Smooth muscle cell (in vitro differentiated cells): ENCODE results near the gene DDX23. TPM values are rescaled to one million over a fixed set of nuclear protein-coding genes. Genes with fewer than 3 reads are reported as not detected.

ENCODE experiments used
- DNase-seq: peaks from one replicate; lab custom pipeline; 2025; ENCODE audit not compliant: unreplicated experiment; lab: John Stamatoyannopoulos, UW
- H2AFZ ChIP-seq: fragments of 200-600 bp; sonication (generic); 2 replicates; pipeline ENCODE4 v1.6.0; 2016; ENCODE audit warnings: antibody characterized with exemption, low read depth, mild to moderate bottlenecking
- H3F3A ChIP-seq: fragments of 200-600 bp; sonication (generic); 2 replicates; pipeline ENCODE4 v1.6.0; 2017; ENCODE audit warnings: antibody characterized with exemption, low read depth
- H3K27ac ChIP-seq: fragments of 200-600 bp; sonication (generic); 2 replicates; pipeline ENCODE4 v1.5.1; 2016; ENCODE audit warnings: low read depth, mild to moderate bottlenecking
- H3K27me3 ChIP-seq: fragments of 200-600 bp; sonication (generic); 2 replicates; pipeline ENCODE4 v1.6.1; 2016; ENCODE audit warnings: low read depth, mild to moderate bottlenecking
- H3K36me3 ChIP-seq: fragments of 200-600 bp; sonication (generic); 2 replicates; pipeline ENCODE4 v1.5.1; 2016; ENCODE audit warnings: low read depth
- H3K4me1 ChIP-seq: fragments of 200-600 bp; sonication (generic); 2 replicates; pipeline ENCODE4 v1.5.1; 2016; ENCODE audit warnings: low read depth
- H3K4me2 ChIP-seq: fragments of 200-600 bp; sonication (generic); 2 replicates; pipeline ENCODE4 v1.6.0; 2016; ENCODE audit warnings: mild to moderate bottlenecking
- H3K4me3 ChIP-seq: fragments of 200-600 bp; sonication (generic); 2 replicates; pipeline ENCODE4 v1.5.1; 2016; ENCODE audit warnings: mild to moderate bottlenecking
- H3K79me2 ChIP-seq: fragments of 200-600 bp; sonication (generic); 2 replicates; pipeline ENCODE4 v1.6.0; 2016; ENCODE audit warnings: low read depth, mild to moderate bottlenecking
- H3K9ac ChIP-seq: fragments of 200-600 bp; sonication (generic); 2 replicates; pipeline ENCODE4 v1.6.0; 2016; ENCODE audit warnings: low read depth
- H3K9me3 ChIP-seq: fragments of 200-600 bp; sonication (generic); replicated peaks from 2 replicates; pipeline ENCODE4 v1.5.1; 2016; ENCODE audit warnings: low read depth
- H4K20me1 ChIP-seq: fragments of 200-600 bp; sonication (generic); 2 replicates; pipeline ENCODE4 v1.6.0; 2016; ENCODE audit warnings: low read depth
- WGBS: methylation state at CpG from one replicate; pipeline ENCODE4 v1.1.7; 2016; ENCODE audit warnings: low lambda C conversion rate; 5-methylcytosine and 5-hydroxymethylcytosine counted together
- polyA plus RNA-seq: library from polyadenylated mRNA; unstranded; fragments of >200 nt; fragmentation: Nextera tagmentation; extraction: Ambion mirVana; gene quantifications from 2 replicates; pipeline ENCODE4 v1.2.1, GENCODE V29; 2016
- total RNA-seq: library from RNA; depleted of rRNA; stranded (reverse); fragments of >200 nt; gene quantifications from 2 replicates; pipeline ENCODE4 v1.2.3, GENCODE V29; 2014
- TF ChIP-seq, protein P1 (sequence below): fragments of 200-600 bp; sonication (generic); IDR thresholded peaks from 2 replicates; pipeline ENCODE4 v1.5.1; 2017; ENCODE audit warnings: borderline replicate concordance, mild to moderate bottlenecking, antibody characterized with exemption; ENCODE audit not compliant: insufficient read depth, poor library complexity, severe bottlenecking

DDX23 gene
- total and polyA plus RNA-seq, 2 experiments from 2014 or later = 41.6 to 51.7 TPM

DNA sequence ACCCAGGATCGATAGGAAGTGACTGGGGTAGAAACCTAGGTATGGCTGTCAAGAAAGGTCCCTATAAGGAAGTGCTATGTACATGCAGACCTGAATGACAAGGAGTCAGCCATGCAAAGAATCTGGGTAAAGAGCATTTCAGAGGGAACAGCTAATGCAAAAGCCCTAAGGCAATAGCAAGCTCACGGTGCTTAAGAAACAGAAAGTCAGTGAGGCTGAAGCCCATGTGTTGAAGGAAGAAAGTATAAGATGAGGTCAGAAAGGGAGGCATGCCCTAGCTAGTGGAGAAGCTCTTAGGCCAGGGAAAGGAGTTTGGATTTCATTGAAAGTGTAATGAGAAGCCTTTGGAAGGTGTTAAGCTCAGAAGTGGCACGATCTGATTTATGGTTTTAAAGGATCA, 57.1 kb downstream of the DDX23 start:
- WGBS = 40% methylated on average over 3 of the region's 3 CpGs
- no peak overlapping the region for H3K4me2 ChIP-seq

DNA sequence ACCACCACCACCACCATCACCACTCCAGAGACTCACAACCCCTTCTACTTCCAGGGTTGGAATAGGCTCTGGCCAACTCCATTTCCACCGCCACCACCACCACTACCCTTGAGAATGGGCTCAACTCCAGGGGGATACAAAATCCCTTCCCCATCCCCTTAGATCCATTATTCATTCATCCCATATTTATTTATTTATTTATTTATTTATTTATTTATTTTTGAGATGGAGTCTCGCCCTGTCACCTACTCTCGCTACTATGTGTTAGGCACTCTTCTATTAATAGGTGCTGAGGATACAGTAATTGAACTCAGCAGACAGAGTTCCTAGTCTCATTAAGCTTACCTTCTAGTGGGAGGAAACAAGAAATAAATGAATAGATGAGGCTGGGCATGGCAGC, 58.3 kb downstream of the DDX23 start:
- no peak overlapping the region for H3K4me3 ChIP-seq
- H3K27me3 ChIP-seq = no peaks in the 10 kb centered on the region

More for the DNA sequence above, 57.1 kb downstream of the DDX23 start:
- TF ChIP-seq, protein P1, sequence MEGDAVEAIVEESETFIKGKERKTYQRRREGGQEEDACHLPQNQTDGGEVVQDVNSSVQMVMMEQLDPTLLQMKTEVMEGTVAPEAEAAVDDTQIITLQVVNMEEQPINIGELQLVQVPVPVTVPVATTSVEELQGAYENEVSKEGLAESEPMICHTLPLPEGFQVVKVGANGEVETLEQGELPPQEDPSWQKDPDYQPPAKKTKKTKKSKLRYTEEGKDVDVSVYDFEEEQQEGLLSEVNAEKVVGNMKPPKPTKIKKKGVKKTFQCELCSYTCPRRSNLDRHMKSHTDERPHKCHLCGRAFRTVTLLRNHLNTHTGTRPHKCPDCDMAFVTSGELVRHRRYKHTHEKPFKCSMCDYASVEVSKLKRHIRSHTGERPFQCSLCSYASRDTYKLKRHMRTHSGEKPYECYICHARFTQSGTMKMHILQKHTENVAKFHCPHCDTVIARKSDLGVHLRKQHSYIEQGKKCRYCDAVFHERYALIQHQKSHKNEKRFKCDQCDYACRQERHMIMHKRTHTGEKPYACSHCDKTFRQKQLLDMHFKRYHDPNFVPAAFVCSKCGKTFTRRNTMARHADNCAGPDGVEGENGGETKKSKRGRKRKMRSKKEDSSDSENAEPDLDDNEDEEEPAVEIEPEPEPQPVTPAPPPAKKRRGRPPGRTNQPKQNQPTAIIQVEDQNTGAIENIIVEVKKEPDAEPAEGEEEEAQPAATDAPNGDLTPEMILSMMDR = no peak
- H3K9me3 ChIP-seq = no peaks in the 10 kb centered on the region
- H3K36me3 ChIP-seq = no peaks in the 10 kb centered on the region
- H3K4me1 ChIP-seq = peaks cover 4% of the 10 kb centered on the region
- H4K20me1 ChIP-seq = no peaks in the 10 kb centered on the region
- no peak overlapping the region for H2AFZ ChIP-seq
- H3K9ac ChIP-seq = no peak overlapping the region
- H3F3A ChIP-seq = no peaks in the 10 kb centered on the region
- H3K27ac ChIP-seq = no peak overlapping the region
- no peak for DNase-seq
- H3K27me3 ChIP-seq = no peaks in the 10 kb centered on the region
- H3K4me3 ChIP-seq = no peak overlapping the region
- no peaks in the 10 kb centered on the region for H3K79me2 ChIP-seq

DNA sequence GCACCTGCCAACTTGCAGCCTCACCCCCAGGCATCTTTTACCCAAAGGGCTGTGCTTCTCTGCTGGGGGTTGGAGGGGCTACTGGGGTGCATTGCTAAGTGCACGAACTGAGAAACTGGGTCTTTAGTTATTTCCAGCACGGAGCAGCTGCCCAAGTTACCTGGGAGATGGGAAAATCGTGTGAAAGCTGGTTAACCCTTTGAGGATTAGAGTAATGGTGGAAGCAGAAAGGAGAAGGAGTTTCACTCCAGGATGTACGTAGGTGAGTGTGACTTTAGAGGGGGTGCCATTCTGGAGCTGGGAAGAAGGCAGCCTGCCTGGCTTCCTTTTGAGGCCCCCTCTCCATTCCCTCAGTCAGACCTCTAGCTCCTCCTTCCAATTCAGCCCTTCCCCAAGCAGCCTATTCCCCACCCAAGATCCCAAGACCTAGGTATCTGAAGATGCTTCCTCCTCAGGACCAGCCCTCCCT, 62.1 kb downstream of the DDX23 start:
- H3K36me3 ChIP-seq = no peaks in the 10 kb centered on the region
- no peak for DNase-seq
- H3K27ac ChIP-seq = no peak overlapping the region
- no peaks in the 10 kb centered on the region for H3F3A ChIP-seq
- peak overlapping the region; percentile 97 for H3K4me2 ChIP-seq
- H3K27me3 ChIP-seq = no peaks in the 10 kb centered on the region
- peaks cover 21% of the 10 kb centered on the region for H3K4me1 ChIP-seq
- H3K9me3 ChIP-seq = no peaks in the 10 kb centered on the region
- H3K4me3 ChIP-seq = peak overlapping the region; percentile 96
- peaks cover 31% of the 10 kb centered on the region for H4K20me1 ChIP-seq
- H3K79me2 ChIP-seq = peaks cover 32% of the 10 kb centered on the region
- 24% methylated on average over 4 of the region's 4 CpGs for WGBS
- H2AFZ ChIP-seq = peak overlapping the region; percentile 95
- TF ChIP-seq, protein P1 = no peak
- H3K9ac ChIP-seq = peak overlapping the region; percentile 77

More for the DNA sequence above, 58.3 kb downstream of the DDX23 start:
- TF ChIP-seq, protein P1 = no peak
- no peaks in the 10 kb centered on the region for H3K36me3 ChIP-seq
- 93% methylated on average over 3 of the region's 3 CpGs for WGBS
- peaks cover 8% of the 10 kb centered on the region for H3K4me1 ChIP-seq
- H3K27ac ChIP-seq = no peak overlapping the region
- no peak overlapping the region for H3K4me2 ChIP-seq
- no peak overlapping the region for H2AFZ ChIP-seq
- no peaks in the 10 kb centered on the region for H4K20me1 ChIP-seq
- no peak for DNase-seq
- H3K9me3 ChIP-seq = no peaks in the 10 kb centered on the region
- no peak overlapping the region for H3K9ac ChIP-seq
- H3K79me2 ChIP-seq = no peaks in the 10 kb centered on the region
- H3F3A ChIP-seq = no peaks in the 10 kb centered on the region
